Endothelial cell of umbilical vein (primary cell): ENCODE measurements around the gene RAMP3. TPM values are rescaled to one million over a fixed set of nuclear protein-coding genes. Genes with fewer than 3 reads are reported as not detected.

Experiments
- BruUV-seq: library from RNA; stranded (reverse); fragments of 400-500 nt; replicated peaks from 2 replicates; lab custom pipeline; 2021; lab: Mats Ljungman, UMichigan
- CTCF ChIA-PET: fragments of 300-600, 350-600 bp; sonication (Branson Sonifier 250); formaldehyde crosslinking; loops from one replicate; lab custom pipeline; 2021; ENCODE audit warnings: antibody characterized with exemption, inconsistent platforms; lab: Charles Lee
- POLR2A ChIA-PET: fragments of 300-600, 350-600 bp; sonication (Branson Sonifier 250); formaldehyde crosslinking; loops from one replicate; lab custom pipeline; 2021; ENCODE audit warnings: antibody characterized with exemption, inconsistent platforms; lab: Charles Lee
- DNase-seq: peaks from one replicate; pipeline ENCODE4 v3.0.0-alpha.2; 2011; ENCODE audit warnings: low read depth, low spot score
- FAIRE-seq: peaks from 2 replicates; lab custom pipeline; 2011; peaks lifted over from hg19 to GRCh38; lab: Jason Lieb, UNC
- H2AFZ ChIP-seq: 2 replicates; pipeline ENCODE4 v1.6.0; 2012; ENCODE audit warnings: low read depth, low read length, control low read depth, inconsistent platforms
- H3K27ac ChIP-seq: 2 replicates; pipeline ENCODE4 v1.5.1; 2011; ENCODE audit warnings: low read depth, mild to moderate bottlenecking, control low read depth, low read length, moderate library complexity; ENCODE audit not compliant: insufficient read depth
- H3K27me3 ChIP-seq, 2 experiments: 2 replicates each; pipeline versions ENCODE4 v1.6.0 to v1.6.1; 2011; ENCODE audit warnings: low read length in 2 of 2, mixed read lengths in 1 of 2; ENCODE audit not compliant: control insufficient read depth in 2 of 2, insufficient read depth in 2 of 2
- H3K36me3 ChIP-seq, 2 experiments: 2 replicates in 1 of 2; 3 replicates in 1 of 2; pipeline ENCODE4 v1.5.1; 2011; ENCODE audit warnings: low read length in 2 of 2, mild to moderate bottlenecking in 1 of 2, moderate library complexity in 1 of 2; ENCODE audit not compliant: control insufficient read depth in 2 of 2, insufficient read depth in 2 of 2; ENCODE audit errors: extremely low read depth in 1 of 2
- H3K4me1 ChIP-seq: 3 replicates; pipeline ENCODE4 v1.5.1; 2011; ENCODE audit warnings: mild to moderate bottlenecking, low read length; ENCODE audit not compliant: control insufficient read depth, insufficient read depth; ENCODE audit errors: extremely low read depth
- H3K4me2 ChIP-seq: 2 replicates; pipeline ENCODE4 v1.6.1; 2011; ENCODE audit warnings: low read length, control low read depth, mixed read lengths; ENCODE audit not compliant: insufficient read depth
- H3K4me3 ChIP-seq, 3 experiments: fragments of 200-600 bp in 1 of 3; sonication (generic), shearing (Covaris generic) in 1 of 3; replicated peaks in 1 of 3; 2 replicates each; pipeline ENCODE4 v1.5.1; 2011 to 2016; ENCODE audit warnings: control low read depth in 3 of 3, low read length in 3 of 3, mild to moderate bottlenecking in 2 of 3, inconsistent platforms in 1 of 3, low read depth in 1 of 3, moderate library complexity in 1 of 3; ENCODE audit not compliant: insufficient read depth in 1 of 3
- H3K79me2 ChIP-seq: 2 replicates; pipeline ENCODE4 v1.6.0; 2012; ENCODE audit warnings: low read length, inconsistent platforms; ENCODE audit not compliant: control insufficient read depth, insufficient read depth
- H3K9ac ChIP-seq: replicated peaks from 2 replicates; pipeline ENCODE3; 2011; ENCODE audit warnings: low read length, control low read depth; ENCODE audit not compliant: insufficient read depth; ENCODE audit errors: extremely low read depth
- H3K9me1 ChIP-seq: replicated peaks from 3 replicates; pipeline ENCODE4 v1.6.0; 2011; ENCODE audit warnings: mild to moderate bottlenecking, low read length; ENCODE audit not compliant: control insufficient read depth, insufficient read depth; ENCODE audit errors: extremely low read depth
- H3K9me3 ChIP-seq: replicated peaks from 2 replicates; pipeline ENCODE4 v1.5.1; 2012; ENCODE audit warnings: low read length, inconsistent platforms; ENCODE audit not compliant: control insufficient read depth, insufficient read depth
- H4K20me1 ChIP-seq: replicated peaks from 2 replicates; pipeline ENCODE3; 2011; ENCODE audit warnings: mild to moderate bottlenecking, low read length; ENCODE audit not compliant: control insufficient read depth, insufficient read depth; ENCODE audit errors: extremely low read depth
- EZH2 ChIP-seq: IDR thresholded peaks from 2 replicates; pipeline ENCODE4 v1.6.1; 2012; ENCODE audit warnings: borderline replicate concordance, low read depth, mild to moderate bottlenecking, moderate library complexity, low read length, inconsistent platforms; ENCODE audit not compliant: severe bottlenecking
- FOS ChIP-seq: IDR thresholded peaks from 2 replicates; pipeline ENCODE4 v1.6.1; 2011; ENCODE audit warnings: mild to moderate bottlenecking, low read length, moderate library complexity, borderline replicate concordance; ENCODE audit not compliant: insufficient read depth
- dilution Hi-C: fragments of 300-500 bp; cut with MboI; formaldehyde crosslinking; loops from one replicate; pipeline ENCODE4 v1.15.0; 2019; ENCODE audit warnings: low sequenced_read_pairs; ENCODE audit not compliant: extremely low pct_ligation_motif_present
- intact Hi-C: fragments of 100-400 bp; cut with micrococcal nuclease; formaldehyde crosslinking; loops from one replicate; pipeline ENCODE4 v1.10.0; 2022
- polyA plus RNA-seq, 4 experiments: library from polyadenylated mRNA; depleted of rRNA in 3 of 4; stranded (reverse) in 3 of 4; unstranded in 1 of 4; fragments of >200 nt; gene quantifications; 2 replicates each; pipeline versions ENCODE4 v1.2.1 to v1.2.3, GENCODE V29; 2011 to 2012; ENCODE audit warnings: missing spikeins in 1 of 4
- total RNA-seq: library from RNA; stranded (reverse); gene quantifications from 2 replicates; pipeline ENCODE4 v1.2.3, GENCODE V29; 2021
- TF ChIP-seq, protein P1 (sequence below): IDR thresholded peaks from 2 replicates; pipeline ENCODE4 v1.6.1; 2011; ENCODE audit not compliant: insufficient read depth, insufficient read length
- TF ChIP-seq, protein P2 (sequence below), 2 donors: IDR thresholded peaks; 1 replicate in 1 of 2; 2 replicates in 1 of 2; pipeline ENCODE4 v1.5.1; 2011; ENCODE audit warnings: low read length in 2 of 2, mild to moderate bottlenecking in 2 of 2, moderate library complexity in 2 of 2, control low read depth in 1 of 2, inconsistent platforms in 1 of 2, low read depth in 1 of 2; ENCODE audit not compliant: insufficient read depth in 1 of 2; ENCODE audit errors: extremely low read depth in 1 of 2

Gene RAMP3
- total and polyA plus RNA-seq, 2 donors (not counting 3 experiments of a cell fraction or from before 2014, with no cell fraction given): not detected

DNA sequence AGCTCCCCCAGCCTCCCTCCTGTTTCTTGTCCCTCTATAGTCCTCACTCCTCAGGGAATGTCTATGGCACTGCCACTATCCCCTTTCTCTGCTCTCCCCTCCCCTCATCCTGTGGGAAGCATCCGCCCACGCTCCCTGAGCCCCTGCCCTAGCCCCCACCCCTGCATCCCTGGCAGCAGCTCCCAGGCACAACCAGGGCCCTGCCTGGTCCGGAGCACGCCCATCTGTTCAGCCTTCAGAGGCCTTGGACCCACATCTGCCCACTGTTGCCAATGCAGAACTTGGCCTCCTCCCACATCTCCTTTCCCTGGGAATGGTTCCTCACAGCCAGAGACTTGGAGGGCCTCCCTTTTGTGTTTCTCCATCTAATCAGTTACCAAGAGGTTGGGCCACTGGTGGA, 25.7 kb upstream of the RAMP3 start:
- CTCF ChIA-PET: interaction anchor here (9.8 kb wide), 1 partner anchor 159 kb away, joined by 585 read pairs; no protein-coding TSS in a partner anchor
- Histone ChIP-seq H3K4me2 (no peak overlapping the region), H3K27me3 (peaks cover 3% of the 10 kb centered on the region in 2 experiments), H3K4me3 (no peak overlapping the region), H3K79me2 (no peaks in the 10 kb centered on the region), H3K27ac (no peak overlapping the region), H2AFZ (no peak overlapping the region), H3K36me3 (no peaks in the 10 kb centered on the region), H3K9me3 (no peaks in the 10 kb centered on the region), H3K4me1 (no peaks in the 10 kb centered on the region), H3K9me1 (no peaks in the 10 kb centered on the region), H4K20me1 (no peaks in the 10 kb centered on the region), H3K9ac (no peak overlapping the region)
- intact Hi-C loops: no loop called here
- BruUV-seq: no TSS peak
- DNase-seq (no peak), FAIRE-seq (no peak)
- dilution Hi-C loops: no loop called here
- TF ChIP-seq, protein P1, sequence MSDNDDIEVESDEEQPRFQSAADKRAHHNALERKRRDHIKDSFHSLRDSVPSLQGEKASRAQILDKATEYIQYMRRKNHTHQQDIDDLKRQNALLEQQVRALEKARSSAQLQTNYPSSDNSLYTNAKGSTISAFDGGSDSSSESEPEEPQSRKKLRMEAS: no peak
- TF ChIP-seq, protein P2, sequence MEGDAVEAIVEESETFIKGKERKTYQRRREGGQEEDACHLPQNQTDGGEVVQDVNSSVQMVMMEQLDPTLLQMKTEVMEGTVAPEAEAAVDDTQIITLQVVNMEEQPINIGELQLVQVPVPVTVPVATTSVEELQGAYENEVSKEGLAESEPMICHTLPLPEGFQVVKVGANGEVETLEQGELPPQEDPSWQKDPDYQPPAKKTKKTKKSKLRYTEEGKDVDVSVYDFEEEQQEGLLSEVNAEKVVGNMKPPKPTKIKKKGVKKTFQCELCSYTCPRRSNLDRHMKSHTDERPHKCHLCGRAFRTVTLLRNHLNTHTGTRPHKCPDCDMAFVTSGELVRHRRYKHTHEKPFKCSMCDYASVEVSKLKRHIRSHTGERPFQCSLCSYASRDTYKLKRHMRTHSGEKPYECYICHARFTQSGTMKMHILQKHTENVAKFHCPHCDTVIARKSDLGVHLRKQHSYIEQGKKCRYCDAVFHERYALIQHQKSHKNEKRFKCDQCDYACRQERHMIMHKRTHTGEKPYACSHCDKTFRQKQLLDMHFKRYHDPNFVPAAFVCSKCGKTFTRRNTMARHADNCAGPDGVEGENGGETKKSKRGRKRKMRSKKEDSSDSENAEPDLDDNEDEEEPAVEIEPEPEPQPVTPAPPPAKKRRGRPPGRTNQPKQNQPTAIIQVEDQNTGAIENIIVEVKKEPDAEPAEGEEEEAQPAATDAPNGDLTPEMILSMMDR (IDR thresholded peaks at IDR 0.05; ENCODE audit: extremely low read depth in 1 of 2, insufficient read depth in 1 of 2, low read depth in 1 of 2, low read length in 2 of 2): no peak
- TF ChIP-seq FOS (no peak), EZH2 (no peak)
- POLR2A ChIA-PET: no interaction called here
